ENCODE results near the gene PLD3.

Gene PLD3

DNA sequence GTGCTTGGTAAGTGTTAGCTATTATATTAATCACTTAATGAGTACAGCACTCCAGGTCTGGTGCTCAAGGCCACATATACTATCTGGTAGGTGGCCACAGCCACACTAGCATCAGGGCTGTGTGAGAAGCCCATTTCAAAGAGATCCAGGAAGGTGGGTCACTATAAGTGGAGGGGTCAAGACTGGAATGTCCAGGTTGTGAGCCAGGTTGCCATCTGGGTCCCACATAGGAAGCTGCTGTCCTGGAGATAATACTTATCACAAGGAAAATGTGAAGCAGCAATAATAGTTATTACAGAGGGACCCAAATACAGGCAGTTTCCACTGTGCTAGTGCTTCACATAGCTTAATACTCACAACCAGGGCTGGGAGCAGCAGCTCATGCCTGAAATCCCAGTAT lies 13.4 kb upstream of the PLD3 start:
- DNase-seq: no peak

DNA sequence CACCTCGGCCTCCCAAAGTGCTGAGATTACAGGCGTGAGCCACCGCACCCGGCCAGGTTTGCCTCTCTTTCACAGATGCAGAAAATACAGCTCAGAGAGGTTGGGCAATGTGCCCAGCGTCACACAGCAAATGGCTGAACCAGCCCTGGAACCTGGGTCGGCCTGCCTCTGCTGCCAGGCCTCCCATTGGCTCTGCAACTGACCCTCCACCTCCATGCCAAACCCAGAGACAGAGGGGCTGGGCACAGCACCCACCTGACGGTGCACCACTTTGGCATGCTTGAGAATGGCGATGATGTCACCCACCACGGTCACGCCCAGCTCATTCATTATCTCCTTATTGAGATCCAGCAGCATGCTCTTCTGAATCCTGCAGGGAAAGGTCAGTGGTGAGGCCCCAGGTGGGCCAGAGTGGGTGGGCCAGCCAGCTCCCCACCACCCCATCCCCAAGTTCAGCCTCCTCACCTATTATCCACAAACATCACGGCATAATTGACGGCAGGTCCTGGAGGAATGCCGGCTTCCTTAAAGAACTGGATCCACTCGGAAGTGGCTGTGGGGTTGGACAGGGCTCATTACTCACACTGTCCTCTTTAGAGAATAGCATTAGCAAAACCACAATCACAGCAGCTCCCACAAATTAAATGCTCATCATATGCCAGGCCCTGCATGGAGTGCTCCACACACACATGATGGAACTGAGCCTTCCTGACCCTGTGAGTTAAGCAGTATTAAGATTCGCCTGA lies 12.5 kb upstream of the PLD3 start:
- no peak for DNase-seq

DNA sequence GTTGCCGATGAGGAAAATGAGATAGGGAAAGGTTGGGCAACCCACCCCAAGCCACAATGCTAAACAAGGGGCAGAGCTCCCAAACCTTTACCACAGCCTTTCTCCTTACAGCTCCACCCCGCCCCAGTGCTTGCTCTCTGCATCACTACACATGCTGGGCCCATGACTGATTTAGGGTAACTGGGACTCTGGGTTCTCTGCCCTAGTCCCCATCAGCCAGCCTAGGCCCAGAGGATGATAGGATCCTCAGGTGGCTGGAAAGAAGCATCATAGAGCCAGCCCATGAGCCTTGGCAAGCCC lies 11.9 kb upstream of the PLD3 start:
- DNase-seq: no peak

DNA sequence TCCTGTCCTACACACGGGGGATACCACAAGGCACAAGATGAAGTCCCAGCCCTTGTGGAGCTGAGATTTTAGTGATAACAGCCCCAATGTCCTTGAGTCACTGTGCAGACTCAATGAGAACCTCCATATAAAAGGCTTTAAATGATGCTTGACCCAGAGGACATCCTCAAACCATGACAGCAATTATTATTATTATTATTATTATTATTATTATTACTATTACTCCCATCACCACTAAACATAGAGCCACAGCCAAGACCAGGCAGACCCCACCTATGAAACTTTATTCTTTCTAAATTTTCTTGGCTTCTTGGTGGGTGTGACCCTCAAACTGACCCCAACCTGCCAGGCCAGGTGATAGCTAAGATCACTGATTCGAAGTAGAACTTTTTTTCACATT lies 11.4 kb upstream of the PLD3 start:
- DNase-seq: no peak

DNA sequence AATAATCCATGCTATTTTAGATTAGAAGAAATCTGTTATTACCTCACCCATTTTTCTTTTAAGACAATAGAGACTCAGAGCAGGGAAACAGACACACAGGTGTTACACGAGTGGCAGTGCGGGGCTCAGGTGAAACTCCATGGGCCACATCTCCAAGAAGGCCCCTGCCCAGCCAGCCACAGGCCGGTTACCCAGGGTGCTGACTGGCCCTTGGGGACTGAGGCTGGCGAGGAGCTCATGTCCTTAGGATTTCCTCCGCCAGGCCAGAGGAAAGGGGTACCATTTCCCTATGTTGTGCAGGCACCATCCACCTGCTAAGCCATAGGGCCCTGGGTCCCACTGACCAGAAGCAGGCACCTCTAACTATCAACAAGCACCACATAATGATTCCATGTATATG lies 10.9 kb upstream of the PLD3 start:
- no peak for DNase-seq

DNA sequence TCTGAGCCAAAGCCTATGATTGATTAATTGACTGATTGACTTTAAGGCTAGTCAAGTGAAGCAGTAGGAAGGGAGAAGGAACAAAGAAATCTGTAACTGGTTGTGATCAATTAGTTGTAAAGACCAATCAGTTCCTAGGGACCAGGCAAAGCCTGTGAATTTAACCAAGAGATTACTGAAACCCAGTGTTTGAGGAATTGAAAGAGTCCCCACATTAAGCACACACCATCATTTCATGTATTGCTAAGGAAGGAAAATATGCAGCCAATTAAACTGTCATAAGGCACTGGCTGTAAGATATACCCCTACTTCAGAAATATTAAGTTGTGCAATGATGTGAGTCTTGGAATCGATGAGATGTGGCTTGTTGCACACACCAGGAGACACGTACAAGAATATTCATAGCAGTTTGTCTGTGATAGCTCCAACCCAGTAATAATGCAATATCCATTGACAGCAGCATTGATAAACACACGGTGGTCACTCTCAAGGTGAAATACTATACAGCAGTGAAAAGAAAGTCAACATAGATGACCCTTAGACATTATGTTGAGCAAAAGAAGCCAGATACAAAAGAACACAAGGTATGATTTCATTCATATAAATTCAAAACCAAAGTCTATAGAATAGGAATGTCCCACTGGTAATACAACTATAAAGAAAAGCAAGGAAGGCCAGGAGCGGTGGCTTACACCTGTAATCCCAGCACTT lies 9.3 kb upstream of the PLD3 start:
- no peak for DNase-seq

DNA sequence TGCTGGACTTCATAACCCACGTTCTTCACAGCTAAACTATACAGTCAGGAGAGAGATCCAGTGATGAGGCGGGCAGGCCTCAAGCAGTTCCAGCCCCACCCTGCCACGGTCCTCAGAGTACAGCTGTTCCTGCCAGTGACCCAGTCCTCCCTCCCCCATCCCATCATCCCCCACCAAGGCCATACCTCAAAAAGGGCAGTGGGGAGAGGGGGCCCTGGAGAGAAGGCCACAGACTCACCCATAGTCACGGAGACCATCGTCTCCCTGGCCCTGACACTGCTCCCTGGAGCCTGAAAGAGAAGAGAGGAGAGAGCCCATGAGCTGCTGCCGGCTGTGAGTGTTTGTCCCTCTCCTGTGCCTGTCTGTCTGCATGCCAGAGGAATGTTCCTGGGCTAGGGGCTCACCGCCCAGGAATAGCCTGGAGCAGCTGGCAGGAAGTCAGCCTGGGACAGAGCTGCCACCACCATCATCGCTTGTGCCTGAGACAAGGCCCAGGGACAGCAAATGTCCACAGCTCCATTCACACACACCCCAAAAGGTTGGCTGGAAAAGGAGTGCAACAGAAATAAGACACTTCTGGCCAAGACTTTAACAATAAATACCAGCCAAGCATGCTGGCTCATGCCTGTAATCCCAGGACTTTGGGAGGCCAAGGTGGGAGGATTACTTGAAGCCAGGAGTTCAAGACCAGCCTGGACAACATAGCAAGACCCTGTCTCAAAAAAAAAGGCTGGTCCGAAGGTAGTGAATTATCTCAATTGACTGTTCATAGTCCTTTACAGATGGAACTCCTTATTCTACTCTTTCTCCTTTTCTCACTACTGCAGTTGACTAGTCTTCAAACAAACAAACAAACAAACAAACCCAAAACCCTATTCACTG lies 6.7 kb upstream of the PLD3 start:
- DNase-seq: no peak

DNA sequence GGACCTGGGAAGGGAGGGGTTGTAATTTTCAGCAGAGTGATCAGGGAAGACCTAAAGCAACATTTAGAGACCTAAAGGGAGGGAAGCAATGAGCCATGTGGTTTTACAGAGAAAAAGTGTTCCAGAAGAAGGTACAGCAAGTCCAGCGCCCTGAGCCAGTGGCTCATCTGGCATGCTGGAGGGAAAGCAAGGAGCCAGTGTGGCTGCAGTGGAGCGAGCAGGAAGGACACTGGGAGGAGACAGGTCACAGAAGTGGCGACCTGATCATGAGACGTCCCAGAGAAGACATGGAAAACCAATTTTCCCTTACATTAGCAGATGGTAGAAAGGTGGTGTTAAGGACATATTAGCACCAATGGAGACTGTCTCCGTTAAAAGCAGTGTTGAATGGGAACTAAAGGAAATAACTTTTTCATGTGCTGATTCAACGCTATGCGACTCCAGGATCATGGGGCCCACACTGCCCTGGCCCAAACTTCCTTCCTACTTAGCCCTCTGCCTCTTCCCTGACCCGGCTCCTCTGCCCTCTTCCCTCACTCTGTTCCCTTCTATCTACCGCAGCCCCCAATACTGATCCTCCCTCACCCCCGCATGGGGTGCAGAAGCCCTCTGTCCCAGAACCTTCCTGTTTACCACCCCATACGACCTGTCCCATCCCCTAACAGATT lies 5.7 kb upstream of the PLD3 start:
- DNase-seq: no peak

DNA sequence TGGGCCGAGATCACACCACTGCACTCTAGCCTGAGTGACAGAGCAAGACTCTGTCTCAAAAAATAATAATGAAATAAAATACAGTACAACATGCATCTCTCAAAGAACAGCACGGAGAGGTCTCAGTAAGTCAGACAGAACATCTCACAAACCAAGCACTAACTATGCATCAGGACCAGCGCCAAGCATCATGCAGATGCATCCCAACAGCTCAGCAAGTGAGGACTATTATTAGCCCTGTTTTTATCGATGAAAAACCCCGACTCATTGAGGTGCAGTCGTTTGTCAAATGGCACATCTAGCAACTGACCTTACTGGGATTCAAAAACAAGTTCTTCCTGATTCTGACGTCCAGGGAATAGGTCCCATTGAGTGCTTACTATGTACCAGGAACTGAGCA lies 4.1 kb upstream of the PLD3 start:
- DNase-seq: no peak

DNA sequence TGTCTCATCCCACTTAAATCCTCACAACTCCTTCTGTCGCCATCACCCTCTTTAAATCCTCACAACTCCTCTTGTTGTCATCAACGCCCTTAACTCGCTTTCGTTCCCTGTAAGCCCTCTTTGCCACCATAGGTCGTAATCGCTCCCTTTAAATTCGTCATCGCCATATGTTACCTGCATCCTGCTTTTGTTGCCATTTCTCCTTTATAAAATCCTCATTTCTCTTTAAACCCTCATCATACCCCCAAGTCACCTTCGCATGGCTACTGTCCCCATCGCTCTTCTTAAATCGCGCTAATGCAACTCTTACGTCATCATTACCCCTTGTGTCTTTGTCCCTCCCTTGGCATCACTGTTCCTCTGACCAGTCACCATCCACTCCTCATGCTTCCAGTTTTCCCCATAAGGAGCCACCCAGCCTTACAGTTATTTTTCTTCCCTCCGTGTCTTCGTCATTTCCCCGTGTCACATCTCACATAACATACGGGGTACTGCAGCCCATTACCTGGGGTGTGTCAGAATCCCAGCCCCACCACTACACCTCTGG lies 539 bp downstream of the PLD3 start:
- DNase-seq: no peak

DNA sequence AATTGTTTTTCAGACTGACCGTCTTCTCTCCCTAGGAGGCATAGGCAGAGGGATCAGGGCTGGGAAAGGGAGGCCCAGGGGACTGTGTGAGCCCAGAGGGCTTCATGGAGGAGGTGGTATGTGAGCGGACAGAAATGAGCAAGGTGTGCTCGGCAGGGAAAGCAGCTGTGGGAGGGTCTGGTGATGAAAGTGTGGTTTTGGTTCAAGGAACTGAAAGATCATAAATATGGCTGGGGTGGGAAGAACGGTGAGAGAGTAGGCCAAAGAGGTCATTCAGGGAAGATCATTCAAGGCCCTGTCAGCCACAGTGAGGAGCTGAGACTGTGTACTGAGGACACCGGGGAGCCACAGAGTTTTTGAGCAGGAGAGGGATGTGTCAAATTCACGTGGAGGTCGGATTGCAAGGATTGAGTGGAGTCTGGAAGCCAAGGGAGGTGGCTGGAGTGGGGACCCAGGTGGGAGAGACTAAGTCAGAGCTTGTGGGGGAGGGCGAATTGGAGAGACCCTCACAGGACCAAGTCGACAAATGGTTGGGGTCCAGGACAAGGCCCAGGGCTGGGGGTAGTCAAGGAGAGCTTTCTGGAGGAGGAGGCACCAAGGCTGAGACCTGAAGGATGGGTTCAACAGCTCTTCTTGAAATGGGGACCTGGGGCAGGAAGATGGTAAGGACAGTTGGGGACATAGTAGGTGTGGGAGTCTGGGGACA lies 7.6 kb downstream of the PLD3 start:
- no peak for DNase-seq

DNA sequence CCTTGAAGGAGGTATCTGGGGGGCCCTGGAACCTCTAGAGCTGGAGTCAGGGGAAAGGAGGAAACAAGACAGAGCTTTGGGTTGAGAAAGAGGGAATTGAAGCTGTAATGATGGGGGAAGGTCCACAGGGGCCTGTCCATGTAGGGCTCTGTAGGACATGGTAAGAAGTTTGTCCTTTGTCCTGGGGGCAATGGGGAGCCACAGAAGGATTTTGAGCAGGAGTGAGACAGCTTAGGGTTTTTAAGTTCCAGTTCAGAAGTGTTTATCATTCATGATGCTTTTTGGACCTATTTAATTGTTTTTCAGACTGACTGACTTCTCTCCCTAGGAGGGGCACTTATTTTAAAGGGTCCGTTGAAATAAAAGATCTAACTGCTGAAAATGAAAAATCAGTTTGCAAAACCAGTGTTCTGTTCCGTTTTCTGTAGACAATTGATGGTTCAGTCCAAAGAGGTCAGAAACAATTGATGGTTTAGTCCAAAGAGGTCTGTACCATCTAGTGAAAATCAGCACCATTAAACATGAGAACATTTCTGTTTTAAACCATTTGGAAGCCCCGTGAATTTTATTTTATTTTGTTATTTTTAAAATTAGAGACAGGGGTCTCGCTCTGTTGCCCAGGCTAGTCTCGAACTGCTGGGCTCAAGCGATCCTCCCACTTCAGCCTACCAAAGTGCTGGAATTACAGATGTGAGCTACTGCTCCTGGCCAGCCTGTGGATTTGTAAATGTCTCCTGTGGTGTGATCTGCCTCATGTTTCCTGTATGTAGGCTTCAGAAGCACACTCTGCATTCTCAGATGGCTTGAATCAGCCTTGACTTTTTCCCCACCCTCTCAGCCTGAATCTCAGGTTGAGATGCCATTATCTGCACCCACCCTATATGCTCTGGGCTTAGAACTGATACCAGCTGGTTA lies 8.4 kb downstream of the PLD3 start:
- no peak for DNase-seq

DNA sequence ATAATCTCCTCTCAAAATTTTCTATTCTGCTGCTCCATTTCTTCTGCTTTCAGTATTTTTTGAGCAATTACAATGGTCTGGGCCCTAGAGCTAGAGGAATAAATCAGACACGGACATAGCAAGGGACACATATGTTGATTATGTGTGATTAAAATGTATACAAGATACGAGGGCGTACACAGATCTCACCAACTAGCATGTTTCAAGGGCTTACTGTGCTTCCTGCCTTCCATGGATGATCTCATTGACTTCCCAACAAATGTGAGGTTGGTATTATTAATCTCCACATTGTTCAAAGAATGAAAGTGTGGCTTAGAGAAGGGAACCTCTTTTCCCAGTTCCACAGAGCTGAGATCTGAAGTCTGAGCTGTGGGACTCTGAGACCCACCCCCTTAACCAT lies 9.1 kb downstream of the PLD3 start:
- DNase-seq: no peak

DNA sequence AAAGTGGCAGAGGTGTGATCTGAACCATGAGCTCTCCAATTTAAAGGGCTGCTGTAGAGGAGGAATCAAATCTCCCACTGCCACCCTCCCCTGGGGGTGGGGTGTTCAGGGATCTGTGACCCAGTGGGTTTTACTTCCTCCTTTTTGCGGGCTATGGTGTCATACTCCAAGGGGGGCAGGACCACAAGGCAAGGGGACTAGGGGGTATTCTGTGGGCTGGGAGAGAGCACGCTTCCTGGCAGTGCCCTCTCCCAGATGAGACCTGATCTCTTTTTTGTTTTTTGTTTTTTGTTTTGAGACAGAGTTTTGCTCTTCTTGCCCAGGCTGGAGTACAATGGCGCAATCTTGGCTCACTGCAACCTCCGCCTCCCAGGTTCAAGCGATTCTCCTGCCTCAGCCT lies 10.3 kb downstream of the PLD3 start:
- DNase-seq: no peak

DNA sequence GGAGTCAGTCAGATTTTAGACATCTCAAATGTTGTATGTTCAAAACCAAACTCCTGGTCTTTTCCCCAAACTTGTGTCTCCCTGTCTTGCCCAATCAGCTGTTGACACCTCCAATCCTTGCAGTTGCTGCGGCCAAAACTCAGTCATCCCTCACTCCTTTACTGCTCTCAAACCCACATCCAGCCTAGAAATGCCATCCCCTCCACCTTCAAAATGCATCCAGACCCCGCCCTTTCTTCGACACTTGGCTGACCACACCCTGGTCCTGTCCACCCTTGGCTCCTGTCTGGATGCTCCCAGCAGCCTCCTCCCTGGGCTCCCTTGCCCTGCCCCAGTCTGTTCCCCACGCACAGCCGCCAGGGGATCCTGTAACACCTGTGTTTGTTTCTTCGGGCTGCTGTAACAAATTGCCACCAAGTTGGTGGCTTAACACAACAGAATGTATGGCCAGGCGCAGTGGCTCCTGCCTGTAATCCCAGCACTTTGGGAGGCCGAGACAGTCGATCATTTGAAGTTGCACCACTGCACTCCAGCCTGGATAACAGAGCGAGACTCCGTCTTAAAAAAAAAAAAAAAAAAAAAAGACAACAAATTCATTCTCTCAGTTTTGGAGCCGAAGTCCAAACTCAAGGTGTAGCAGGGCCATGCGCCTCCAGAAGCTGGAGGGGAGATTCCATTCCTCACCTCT lies 11.7 kb downstream of the PLD3 start:
- DNase-seq: no peak

DNA sequence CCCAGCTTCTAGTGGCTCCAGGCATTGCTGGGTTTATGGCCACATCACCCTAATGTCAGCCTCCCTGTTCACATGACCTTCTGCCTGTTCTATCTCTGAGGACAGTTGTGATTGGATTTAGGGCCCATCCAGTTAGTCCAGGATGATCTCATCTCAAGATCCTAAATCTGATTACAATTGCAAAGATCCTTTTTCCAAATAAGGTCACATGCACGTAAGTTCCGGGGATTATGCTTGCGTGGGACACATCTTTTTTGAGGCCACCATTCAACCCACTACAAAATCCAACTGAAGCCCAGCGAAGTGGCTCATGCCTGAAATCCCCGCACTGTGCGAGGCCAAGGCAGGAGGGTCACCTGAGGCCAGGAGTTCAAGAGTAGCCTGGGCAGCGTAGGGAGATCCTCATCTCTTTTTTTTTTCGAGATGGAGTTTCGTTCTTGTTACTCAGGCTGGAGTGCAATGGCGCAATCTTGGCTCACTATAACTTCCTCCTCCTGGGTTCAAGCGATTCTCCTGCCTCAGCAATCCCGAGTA lies 12.3 kb downstream of the PLD3 start:
- no peak for DNase-seq

DNA sequence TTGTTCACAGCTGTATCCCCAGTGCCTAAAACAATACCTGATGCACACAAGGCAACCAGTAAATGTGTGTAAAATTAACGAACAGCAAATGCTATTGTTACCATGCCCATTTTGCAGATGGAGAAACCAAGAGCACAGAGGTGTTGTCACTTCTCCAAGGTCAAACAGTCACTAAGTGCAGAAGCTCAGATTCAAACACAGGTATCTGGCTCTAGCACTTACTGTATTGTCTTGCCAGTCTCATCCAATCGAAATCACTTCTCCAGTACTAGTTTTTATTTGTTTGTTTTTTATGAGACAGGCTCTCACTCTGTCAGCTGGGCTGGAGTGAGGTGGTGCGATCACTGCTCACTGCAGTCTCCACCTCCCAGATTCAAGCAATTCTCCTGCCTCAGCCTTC lies 13.7 kb downstream of the PLD3 start:
- no peak for DNase-seq

DNA sequence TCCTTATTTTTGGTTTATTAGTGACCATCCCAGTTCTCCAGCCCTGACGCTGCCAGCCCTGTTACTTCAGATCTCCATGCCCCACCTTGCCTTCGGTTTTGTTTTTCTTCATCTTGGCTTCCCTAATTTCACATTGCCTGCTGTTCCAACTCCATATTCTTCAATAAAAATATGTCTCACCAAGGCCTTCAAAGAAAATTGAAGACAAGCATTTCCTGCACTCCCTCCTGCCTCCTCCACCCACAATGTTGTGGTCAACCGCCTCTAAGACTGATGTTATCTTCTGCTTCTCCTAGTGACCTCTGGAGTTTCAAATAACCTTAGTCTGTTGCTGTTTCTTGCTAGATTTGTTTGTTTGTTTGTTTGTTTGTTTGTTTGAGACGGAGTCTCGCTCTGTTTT lies 14.6 kb downstream of the PLD3 start:
- no peak for DNase-seq

DNA sequence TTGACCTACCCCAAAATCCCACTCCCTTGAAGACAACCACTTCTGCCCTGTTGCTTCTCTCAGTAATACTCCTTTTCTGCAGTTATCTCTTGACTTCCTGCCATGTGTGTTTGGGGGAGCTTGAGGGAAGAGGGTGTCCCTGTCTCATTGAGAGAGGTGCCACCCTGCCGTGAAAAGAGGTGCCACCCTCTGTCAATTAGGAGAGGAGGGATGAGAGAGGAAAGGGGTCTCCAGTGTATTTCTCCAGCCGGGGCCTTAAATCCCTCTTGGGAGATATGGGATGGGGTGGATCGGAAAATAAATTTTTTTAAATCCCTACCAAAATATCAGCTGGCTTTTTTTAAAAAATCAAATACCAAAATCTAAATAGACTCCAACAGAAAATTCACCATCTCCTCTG lies 16.5 kb downstream of the PLD3 start:
- no peak for DNase-seq

DNA sequence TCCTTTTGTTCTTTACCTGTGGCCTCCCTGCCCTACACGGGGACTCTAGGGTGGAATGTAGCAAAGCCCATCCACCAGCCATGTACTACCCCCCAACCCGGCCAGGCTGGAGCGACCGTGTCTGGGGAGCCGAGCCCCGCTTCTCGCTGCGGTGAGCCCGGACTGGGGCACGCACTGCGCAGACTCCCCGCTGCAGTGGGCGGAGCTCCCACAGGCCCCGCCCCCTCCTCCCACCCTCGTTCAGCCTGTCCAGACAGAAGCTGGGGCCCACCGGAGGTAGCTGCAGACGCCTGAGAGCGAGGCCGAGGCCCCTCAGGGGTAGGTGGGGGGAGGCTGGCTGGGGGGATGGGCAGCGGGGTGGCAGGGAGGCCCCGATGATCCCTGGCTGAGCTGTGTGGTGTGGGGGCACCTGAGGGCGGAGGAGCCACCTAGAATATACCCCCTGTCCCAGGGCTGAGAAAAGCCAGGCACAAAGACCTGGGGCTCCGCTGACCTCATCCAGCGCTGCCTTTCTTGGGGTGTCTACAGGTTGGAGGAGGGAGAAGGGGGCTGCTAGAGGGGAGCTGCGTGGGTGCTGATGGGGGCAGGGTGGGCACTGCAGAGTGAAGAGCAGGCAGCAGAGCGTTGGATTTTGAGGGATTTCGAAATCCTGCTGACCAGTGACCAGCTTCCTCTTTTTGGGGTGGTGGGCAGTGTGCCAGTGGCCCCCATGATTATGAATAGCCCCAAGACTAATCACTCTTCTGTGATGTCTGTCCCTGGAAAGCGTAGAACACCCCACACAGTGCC lies 17.3 kb downstream of the PLD3 start:
- peak; percentile 11 for DNase-seq
